ENCODE data around the gene APC. TPM values are rescaled to one million over a fixed set of nuclear protein-coding genes. Genes with fewer than 3 reads are reported as not detected.

APC gene
- total and polyA plus RNA-seq, 10 of the 15 experiments (the other 5 are each of a cell fraction or from before 2014, with no cell fraction given) = 3.2 to 23.3 (median 13.8) TPM

DNA sequence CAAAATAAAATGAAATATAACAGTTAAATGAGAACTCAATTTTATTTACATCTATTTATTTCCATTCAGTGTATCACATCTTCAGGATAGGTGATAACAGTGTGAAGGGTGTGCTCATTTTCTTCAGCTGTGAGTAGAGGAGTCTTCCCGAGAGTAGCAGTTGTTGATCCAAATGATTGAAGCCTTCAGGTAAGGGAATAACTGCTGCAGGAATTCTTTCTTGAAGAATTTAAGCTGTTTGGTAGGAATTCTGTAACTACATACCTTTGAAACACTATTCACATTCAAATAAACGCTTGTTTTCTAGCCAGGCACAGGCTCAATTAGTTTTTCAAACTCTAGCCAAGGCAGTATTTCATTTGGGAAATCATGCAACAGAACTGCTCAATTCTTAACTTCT is 138.7 kb downstream of the APC start:
- Histone ChIP-seq H3K36me3 (ENCODE audit: control insufficient read depth in 2 of 2, insufficient read depth in 2 of 2, low read length in 1 of 2) (peaks cover 2 to 26% of the 10 kb centered on the region in 2 experiments), H3K9ac (ENCODE audit: control insufficient read depth, insufficient read depth, low read length) (no peak overlapping the region), H3K27ac (ENCODE audit: control insufficient read depth, insufficient read depth) (no peak overlapping the region), H3K4me3 (no peak overlapping the region), H3K4me1 (ENCODE audit: control insufficient read depth, insufficient read depth, low read length) (no peaks in the 10 kb centered on the region), H3K9me3 (replicated peaks; ENCODE audit: control insufficient read depth, insufficient read depth, low read length) (no peaks in the 10 kb centered on the region), H3K79me2 (ENCODE audit: control insufficient read depth, insufficient read depth, low read length) (no peaks in the 10 kb centered on the region), H3K4me2 (ENCODE audit: control insufficient read depth, insufficient read depth) (no peak overlapping the region), H3K27me3 (replicated peaks in 1 of 2; ENCODE audit: control insufficient read depth in 2 of 2, insufficient read depth in 2 of 2, low read length in 1 of 2) (no peaks in the 10 kb centered on the region), H4K20me1 (ENCODE audit: control insufficient read depth, insufficient read depth) (no peaks in the 10 kb centered on the region), H2AFZ (ENCODE audit: control insufficient read depth, low read depth, low read length) (no peak overlapping the region)
- DNase-seq (ENCODE audit: low read depth, low spot score) (no peak), ATAC-seq (no peak), FAIRE-seq (no peak)
- in situ Hi-C loops (cut with MboI) = no loop called here
- RAD21 ChIA-PET (ENCODE audit: unreplicated experiment) = no interaction called here
- no TSS peak for BruUV-seq (replicated peaks)
- intact Hi-C loops (cut with micrococcal nuclease; ENCODE audit: unreplicated experiment) = no loop called here
- POLR2A ChIA-PET = no interaction called here
- CTCF ChIA-PET = no interaction called here
- WGBS (ENCODE audit: insufficient coverage, insufficient replicate concordance, low lambda C conversion rate, missing lambda C conversion rate) = 100% methylated on average over 2 of the region's 2 CpGs
- SMC1A ChIA-PET (ENCODE audit: uncharacterized antibody, unreplicated experiment) = no interaction called here
- TF ChIP-seq, protein P1, sequence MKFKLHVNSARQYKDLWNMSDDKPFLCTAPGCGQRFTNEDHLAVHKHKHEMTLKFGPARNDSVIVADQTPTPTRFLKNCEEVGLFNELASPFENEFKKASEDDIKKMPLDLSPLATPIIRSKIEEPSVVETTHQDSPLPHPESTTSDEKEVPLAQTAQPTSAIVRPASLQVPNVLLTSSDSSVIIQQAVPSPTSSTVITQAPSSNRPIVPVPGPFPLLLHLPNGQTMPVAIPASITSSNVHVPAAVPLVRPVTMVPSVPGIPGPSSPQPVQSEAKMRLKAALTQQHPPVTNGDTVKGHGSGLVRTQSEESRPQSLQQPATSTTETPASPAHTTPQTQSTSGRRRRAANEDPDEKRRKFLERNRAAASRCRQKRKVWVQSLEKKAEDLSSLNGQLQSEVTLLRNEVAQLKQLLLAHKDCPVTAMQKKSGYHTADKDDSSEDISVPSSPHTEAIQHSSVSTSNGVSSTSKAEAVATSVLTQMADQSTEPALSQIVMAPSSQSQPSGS (IDR thresholded peaks at IDR 0.05; ENCODE audit: low read length) = no peak
- TF ChIP-seq, protein P2, sequence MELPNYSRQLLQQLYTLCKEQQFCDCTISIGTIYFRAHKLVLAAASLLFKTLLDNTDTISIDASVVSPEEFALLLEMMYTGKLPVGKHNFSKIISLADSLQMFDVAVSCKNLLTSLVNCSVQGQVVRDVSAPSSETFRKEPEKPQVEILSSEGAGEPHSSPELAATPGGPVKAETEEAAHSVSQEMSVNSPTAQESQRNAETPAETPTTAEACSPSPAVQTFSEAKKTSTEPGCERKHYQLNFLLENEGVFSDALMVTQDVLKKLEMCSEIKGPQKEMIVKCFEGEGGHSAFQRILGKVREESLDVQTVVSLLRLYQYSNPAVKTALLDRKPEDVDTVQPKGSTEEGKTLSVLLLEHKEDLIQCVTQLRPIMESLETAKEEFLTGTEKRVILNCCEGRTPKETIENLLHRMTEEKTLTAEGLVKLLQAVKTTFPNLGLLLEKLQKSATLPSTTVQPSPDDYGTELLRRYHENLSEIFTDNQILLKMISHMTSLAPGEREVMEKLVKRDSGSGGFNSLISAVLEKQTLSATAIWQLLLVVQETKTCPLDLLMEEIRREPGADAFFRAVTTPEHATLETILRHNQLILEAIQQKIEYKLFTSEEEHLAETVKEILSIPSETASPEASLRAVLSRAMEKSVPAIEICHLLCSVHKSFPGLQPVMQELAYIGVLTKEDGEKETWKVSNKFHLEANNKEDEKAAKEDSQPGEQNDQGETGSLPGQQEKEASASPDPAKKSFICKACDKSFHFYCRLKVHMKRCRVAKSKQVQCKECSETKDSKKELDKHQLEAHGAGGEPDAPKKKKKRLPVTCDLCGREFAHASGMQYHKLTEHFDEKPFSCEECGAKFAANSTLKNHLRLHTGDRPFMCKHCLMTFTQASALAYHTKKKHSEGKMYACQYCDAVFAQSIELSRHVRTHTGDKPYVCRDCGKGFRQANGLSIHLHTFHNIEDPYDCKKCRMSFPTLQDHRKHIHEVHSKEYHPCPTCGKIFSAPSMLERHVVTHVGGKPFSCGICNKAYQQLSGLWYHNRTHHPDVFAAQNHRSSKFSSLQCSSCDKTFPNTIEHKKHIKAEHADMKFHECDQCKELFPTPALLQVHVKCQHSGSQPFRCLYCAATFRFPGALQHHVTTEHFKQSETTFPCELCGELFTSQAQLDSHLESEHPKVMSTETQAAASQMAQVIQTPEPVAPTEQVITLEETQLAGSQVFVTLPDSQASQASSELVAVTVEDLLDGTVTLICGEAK (IDR thresholded peaks at IDR 0.05; ENCODE audit: borderline replicate concordance) = no peak
- TF ChIP-seq, protein P3, sequence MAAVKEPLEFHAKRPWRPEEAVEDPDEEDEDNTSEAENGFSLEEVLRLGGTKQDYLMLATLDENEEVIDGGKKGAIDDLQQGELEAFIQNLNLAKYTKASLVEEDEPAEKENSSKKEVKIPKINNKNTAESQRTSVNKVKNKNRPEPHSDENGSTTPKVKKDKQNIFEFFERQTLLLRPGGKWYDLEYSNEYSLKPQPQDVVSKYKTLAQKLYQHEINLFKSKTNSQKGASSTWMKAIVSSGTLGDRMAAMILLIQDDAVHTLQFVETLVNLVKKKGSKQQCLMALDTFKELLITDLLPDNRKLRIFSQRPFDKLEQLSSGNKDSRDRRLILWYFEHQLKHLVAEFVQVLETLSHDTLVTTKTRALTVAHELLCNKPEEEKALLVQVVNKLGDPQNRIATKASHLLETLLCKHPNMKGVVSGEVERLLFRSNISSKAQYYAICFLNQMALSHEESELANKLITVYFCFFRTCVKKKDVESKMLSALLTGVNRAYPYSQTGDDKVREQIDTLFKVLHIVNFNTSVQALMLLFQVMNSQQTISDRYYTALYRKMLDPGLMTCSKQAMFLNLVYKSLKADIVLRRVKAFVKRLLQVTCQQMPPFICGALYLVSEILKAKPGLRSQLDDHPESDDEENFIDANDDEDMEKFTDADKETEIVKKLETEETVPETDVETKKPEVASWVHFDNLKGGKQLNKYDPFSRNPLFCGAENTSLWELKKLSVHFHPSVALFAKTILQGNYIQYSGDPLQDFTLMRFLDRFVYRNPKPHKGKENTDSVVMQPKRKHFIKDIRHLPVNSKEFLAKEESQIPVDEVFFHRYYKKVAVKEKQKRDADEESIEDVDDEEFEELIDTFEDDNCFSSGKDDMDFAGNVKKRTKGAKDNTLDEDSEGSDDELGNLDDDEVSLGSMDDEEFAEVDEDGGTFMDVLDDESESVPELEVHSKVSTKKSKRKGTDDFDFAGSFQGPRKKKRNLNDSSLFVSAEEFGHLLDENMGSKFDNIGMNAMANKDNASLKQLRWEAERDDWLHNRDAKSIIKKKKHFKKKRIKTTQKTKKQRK (IDR thresholded peaks at IDR 0.05; ENCODE audit: low read depth, low read length) = no peak
- no peak for TF ChIP-seq ZSCAN29 (IDR thresholded peaks at IDR 0.05)
- no peak for TF ChIP-seq TCF12 (IDR thresholded peaks at IDR 0.05; ENCODE audit: low read depth, low read length)

Data from GM12878 (cell line).